K562 (cell line): Measurements from ENCODE around the gene CGB3. TPM values are rescaled to one million over a fixed set of nuclear protein-coding genes. Genes with fewer than 3 reads are reported as not detected.

Experiments used
- ATAC-seq: fragments of 200-7000 bp; cut with Tn5 transposase; 3 replicates; pipeline ENCODE4 v1.9.1; 2020; ENCODE audit warnings: moderate library complexity
- BruUV-seq: library from RNA; stranded (reverse); fragments of 400-500 nt; replicated peaks from 2 replicates; lab custom pipeline; 2021; lab: Mats Ljungman, UMichigan
- CTCF ChIA-PET: fragments of 300-600 bp; formaldehyde crosslinking; extraction: SDS; loops from one replicate; lab custom pipeline; 2021; ENCODE audit warnings: low intra/inter-chr PET ratio; lab: Yijun Ruan, JAX
- POLR2A ChIA-PET: fragments of 300-600, 350-650 bp; sonication (Branson Sonifier 250); formaldehyde crosslinking; extraction: SDS; loops from one replicate; lab custom pipeline; 2021; ENCODE audit warnings: antibody characterized with exemption, inconsistent platforms; lab: Yijun Ruan, JAX
- DNase-seq, 4 experiments: peaks; one replicate each; pipeline versions ENCODE4 v3.0.0 to v3.0.0-alpha.2; 2011 to 2018; ENCODE audit warnings: low spot score in 3 of 4, mixed read lengths in 3 of 4; ENCODE audit errors: extremely low read depth in 1 of 4
- FAIRE-seq: peaks from 2 replicates; lab custom pipeline; 2011; peaks lifted over from hg19 to GRCh38; lab: Jason Lieb, UNC
- H2AFZ ChIP-seq: 2 replicates; pipeline ENCODE4 v1.6.0; 2011; ENCODE audit warnings: low read depth, low read length, control low read depth, inconsistent platforms
- H3K27ac ChIP-seq: fragments of 200-600 bp; 3 replicates; pipeline ENCODE4 v1.8.0; 2011; ENCODE audit warnings: low read depth, mild to moderate bottlenecking, control low read depth, inconsistent platforms, low read length, moderate library complexity, mixed read lengths; ENCODE audit errors: extremely low read depth
- H3K27me3 ChIP-seq, 2 experiments: fragments of 300-600 bp in 1 of 2; 2 replicates in 1 of 2; 3 replicates in 1 of 2; pipeline versions ENCODE4 v1.6.0 to v1.8.0; 2011; ENCODE audit warnings: inconsistent platforms in 2 of 2, low read length in 2 of 2, mild to moderate bottlenecking in 1 of 2, mixed read lengths in 1 of 2, moderate library complexity in 1 of 2; ENCODE audit not compliant: control insufficient read depth in 2 of 2, insufficient read depth in 2 of 2
- H3K36me3 ChIP-seq: fragments of 300-600 bp; 3 replicates; pipeline ENCODE4 v1.8.0; 2011; ENCODE audit warnings: mild to moderate bottlenecking, low read length, inconsistent platforms; ENCODE audit not compliant: control insufficient read depth, insufficient read depth
- H3K4me1 ChIP-seq, 2 experiments: fragments of 200-600 bp in 1 of 2; replicated peaks in 1 of 2; 2 replicates in 1 of 2; 3 replicates in 1 of 2; pipeline versions ENCODE4 v1.5.1 to v1.8.0; 2011; ENCODE audit warnings: inconsistent platforms in 2 of 2, low read length in 2 of 2, mild to moderate bottlenecking in 1 of 2, mixed read lengths in 1 of 2, moderate library complexity in 1 of 2; ENCODE audit not compliant: control insufficient read depth in 2 of 2, insufficient read depth in 2 of 2
- H3K4me2 ChIP-seq: 2 replicates; pipeline ENCODE4 v1.6.1; 2011; ENCODE audit warnings: low read length, control low read depth, inconsistent platforms, mixed read lengths; ENCODE audit not compliant: insufficient read depth
- H3K4me3 ChIP-seq: fragments of 200-600 bp; sonication (generic), shearing (Covaris generic); 2 replicates; pipeline ENCODE4 v1.5.1; 2016; ENCODE audit warnings: control low read depth, inconsistent platforms
- H3K79me2 ChIP-seq: fragments of 200-600 bp; 3 replicates; pipeline ENCODE4 v1.8.0; 2011; ENCODE audit warnings: low read length, inconsistent platforms; ENCODE audit not compliant: control insufficient read depth, insufficient read depth
- H3K9ac ChIP-seq, 2 experiments: 2 replicates each; pipeline versions ENCODE4 v1.6.0 to v1.6.1; 2011; ENCODE audit warnings: low read depth in 2 of 2, low read length in 2 of 2, control low read depth in 1 of 2, inconsistent platforms in 1 of 2, mild to moderate bottlenecking in 1 of 2, mixed read lengths in 1 of 2; ENCODE audit not compliant: insufficient read depth in 1 of 2
- H3K9me1 ChIP-seq: one replicate; pipeline ENCODE4 v1.6.0; 2011; ENCODE audit warnings: inconsistent platforms, mild to moderate bottlenecking, low read length, moderate library complexity; ENCODE audit not compliant: control insufficient read depth, insufficient read depth
- H3K9me3 ChIP-seq: replicated peaks from 2 replicates; pipeline ENCODE4 v1.5.1; 2011; ENCODE audit warnings: low read depth, low read length, inconsistent platforms; ENCODE audit not compliant: control insufficient read depth, insufficient read depth
- H4K20me1 ChIP-seq: replicated peaks from 2 replicates; pipeline ENCODE4 v1.6.1; 2011; ENCODE audit warnings: low read length, inconsistent platforms, mixed read lengths; ENCODE audit not compliant: control insufficient read depth, insufficient read depth
- CHD4 ChIP-seq: fragments of 200-600 bp; sonication (generic); IDR thresholded peaks from 3 replicates; pipeline ENCODE4 v1.6.1; 2012; ENCODE audit warnings: low read depth, mild to moderate bottlenecking, mixed read lengths, low read length, inconsistent platforms; ENCODE audit not compliant: insufficient read depth, insufficient replicate concordance, poor library complexity, severe bottlenecking
- ELF4 ChIP-seq: fragments of 450-650 bp; formaldehyde crosslinking; IDR thresholded peaks from 2 replicates; pipeline ENCODE4 v1.4.0; 2022; ENCODE audit warnings: missing genetic modification characterization
- GTF2A2 ChIP-seq: IDR thresholded peaks from 2 replicates; pipeline ENCODE4 v1.6.1; 2016; ENCODE audit warnings: mild to moderate bottlenecking, missing genetic modification characterization, missing compliant biosample characterization
- POLR2G ChIP-seq: fragments of 200-400 bp; formaldehyde crosslinking; IDR thresholded peaks from 2 replicates; pipeline ENCODE4 v1.6.1; 2017; ENCODE audit warnings: low read depth, mild to moderate bottlenecking, antibody characterized with exemption, low read length, moderate library complexity
- SNIP1 ChIP-seq: fragments of 450-650 bp; IDR thresholded peaks from 2 replicates; pipeline ENCODE4 v1.7.1; 2017; ENCODE audit warnings: low read depth, mild to moderate bottlenecking
- ZNF384 ChIP-seq: IDR thresholded peaks from 2 replicates; pipeline ENCODE4 v1.6.1; 2012; ENCODE audit warnings: low read depth, low read length, improper control_type of control experiment
- ZNF707 ChIP-seq: fragments of 250-450 bp; sonication (Bioruptor Pico); conservative IDR thresholded peaks from 2 replicates; pipeline ENCODE4 v1.8.0; 2022; ENCODE audit warnings: inconsistent platforms, mild to moderate bottlenecking, moderate library complexity
- WGBS: fragments of 100-300 bp; shearing (Covaris generic); methylation state at CpG from one replicate; pipeline ENCODE4 v1.1.6; 2016; ENCODE audit warnings: low coverage, mixed read lengths; ENCODE audit not compliant: insufficient coverage; ENCODE audit errors: missing lambda C conversion rate; 5-methylcytosine and 5-hydroxymethylcytosine counted together
- in situ Hi-C: fragments of 300-500 bp; cut with MboI; formaldehyde crosslinking; loops from 4 replicates; pipeline ENCODE4 v1.15.0; 2018; ENCODE audit warnings: inconsistent platforms, mixed read lengths
- intact Hi-C: fragments of 100-400 bp; cut with micrococcal nuclease; formaldehyde crosslinking; loops from 2 replicates; pipeline ENCODE4 v1.14.2; 2022
- polyA plus RNA-seq, 8 experiments: library from polyadenylated mRNA; depleted of rRNA in 4 of 8; stranded (reverse) in 5 of 8; unstranded in 3 of 8; fragments of >200 nt; fragmentation: Nextera tagmentation in 2 of 8; fragmentation: Illumina TruSeq in 1 of 8; extraction: Ambion mirVana in 2 of 8; extraction: Trizol in 1 of 8; gene quantifications; 2 replicates each; pipeline versions ENCODE4 v1.2.1 to v1.2.3, GENCODE V29; 2011 to 2014; ENCODE audit warnings: inconsistent platforms in 1 of 8, missing spikeins in 1 of 8
- total RNA-seq, 7 experiments: library from RNA; depleted of rRNA in 6 of 7; stranded (reverse); fragments of >200 nt in 6 of 7; fragmentation: Illumina TruSeq in 2 of 7; extraction: Trizol in 2 of 7; gene quantifications; 2 replicates each; pipeline versions ENCODE4 v1.2.1 to v1.2.3, GENCODE V29; 2011 to 2021; ENCODE audit warnings: low replicate concordance in 1 of 7

CGB3 gene
- total and polyA plus RNA-seq, 9 of the 15 experiments (the other 6 are each of a cell fraction or from before 2014, with no cell fraction given): not detected

GRCh38 chr19:49010453-49010852, 13.7 kb downstream of the CGB3 start:
- no peak for DNase-seq
- CTCF ChIA-PET: no interaction called here
- no peak for ATAC-seq
- Histone ChIP-seq H3K79me2 (no peaks in the 10 kb centered on the region), H3K27ac (no peak overlapping the region), H3K9me1 (peaks cover 4% of the 10 kb centered on the region), H3K4me1 (peaks cover 0 to 14% of the 10 kb centered on the region in 2 experiments; a peak in 2 of 5 replicates), H3K9me3 (no peaks in the 10 kb centered on the region), H3K4me2 (no peak overlapping the region), H3K27me3 (no peaks in the 10 kb centered on the region), H2AFZ (no peak overlapping the region), H3K36me3 (peaks cover 84% of the 10 kb centered on the region), H3K4me3 (no peak overlapping the region), H4K20me1 (0 out of 2 replicates have a peak, but pooled peaks cover 3% of the 10 kb centered on the region), H3K9ac (no peak overlapping the region; a peak in 1 of 4 replicates)
- intact Hi-C loops: no loop called here
- POLR2A ChIA-PET: interaction anchor here (0.5 to 2.1 kb wide), 3 partner anchors 10 to 545 kb away, joined by 3 to 6 read pairs (median 3); no protein-coding TSS in a partner anchor
- WGBS: 79% methylated on average over 12 of the region's 18 CpGs
- no TSS peak for BruUV-seq
- in situ Hi-C loops: no loop called here
- FAIRE-seq: no peak
- TF ChIP-seq ZNF384 (no peak), POLR2G (peak; percentile 44; the same call in 1 of the 2 replicates), ELF4 (CRISPR knock-in tag) (no peak), GTF2A2 (no peak), ZNF707 (no peak), SNIP1 (no peak), CHD4 (no peak)
